Measurements from ENCODE around the gene YJEFN3.

YJEFN3 gene

GRCh38 chr19:19529783-19530422 is 1.2 kb downstream of the YJEFN3 start:
- peaks cover 43% of the 10 kb centered on the region for H3K36me3 ChIP-seq
- no peak overlapping the region for H3K4me3 ChIP-seq (ENCODE audit: low read depth in 1 of 2, low read length in 1 of 2)
- H3K9me3 ChIP-seq = no peaks in the 10 kb centered on the region
- H3K27me3 ChIP-seq = no peaks in the 10 kb centered on the region
- no peak overlapping the region for H3K27ac ChIP-seq
- no peak for TF ChIP-seq CTCF (IDR thresholded peaks at IDR 0.05)
- peaks cover 0 to 8% of the 10 kb centered on the region in 2 experiments for H3K4me1 ChIP-seq (ENCODE audit: control insufficient read depth in 1 of 2, insufficient read depth in 1 of 2, low read depth in 1 of 2, low read length in 1 of 2)

- peaks cover 0 to 8% of the 10 kb centered on the region in 2 experiments for H3K4me1 ChIP-seq (ENCODE audit: control insufficient read depth in 1 of 2, insufficient read depth in 1 of 2, low read depth in 1 of 2, low read length in 1 of 2)
- H3K27ac ChIP-seq = no peak overlapping the region
- H3K4me3 ChIP-seq (ENCODE audit: low read depth in 1 of 2, low read length in 1 of 2) = no peak overlapping the region
- no peaks in the 10 kb centered on the region for H3K27me3 ChIP-seq
- no peaks in the 10 kb centered on the region for H3K9me3 ChIP-seq
- TF ChIP-seq CTCF (IDR thresholded peaks at IDR 0.05) = no peak
- peaks cover 43% of the 10 kb centered on the region for H3K36me3 ChIP-seq
These were observed 1.7 kb downstream of the YJEFN3 start for GRCh38 chr19:19530423-19530804.

GRCh38 chr19:19530889-19531288 is 2.2 kb downstream of the YJEFN3 start:
- no peak overlapping the region for H3K4me3 ChIP-seq (ENCODE audit: low read depth in 1 of 2, low read length in 1 of 2)
- no peaks in the 10 kb centered on the region for H3K9me3 ChIP-seq

GRCh38 chr19:19531951-19532805 is 3.5 kb downstream of the YJEFN3 start:
- Histone ChIP-seq H3K36me3 (peaks cover 32% of the 10 kb centered on the region), H3K4me3 (ENCODE audit: low read depth in 1 of 2, low read length in 1 of 2) (no peak overlapping the region), H3K4me1 (ENCODE audit: control insufficient read depth in 1 of 2, insufficient read depth in 1 of 2, low read depth in 1 of 2, low read length in 1 of 2) (peaks cover 0 to 8% of the 10 kb centered on the region in 2 experiments), H3K27ac (no peak overlapping the region), H3K9me3 (no peaks in the 10 kb centered on the region), H3K27me3 (peaks cover 10% of the 10 kb centered on the region)
- TF ChIP-seq CTCF (IDR thresholded peaks at IDR 0.05) = peak; percentile 91

More at GRCh38 chr19:19530889-19531288, 2.2 kb downstream of the YJEFN3 start:
- Histone ChIP-seq H3K27me3 (no peaks in the 10 kb centered on the region), H3K36me3 (peaks cover 43% of the 10 kb centered on the region), H3K27ac (no peak overlapping the region), H3K4me1 (ENCODE audit: control insufficient read depth in 1 of 2, insufficient read depth in 1 of 2, low read depth in 1 of 2, low read length in 1 of 2) (peaks cover 0 to 8% of the 10 kb centered on the region in 2 experiments)
- TF ChIP-seq CTCF (IDR thresholded peaks at IDR 0.05) = no peak

GRCh38 chr19:19532806-19533701 is 4.3 kb downstream of the YJEFN3 start:
- Histone ChIP-seq H3K27ac (no peak overlapping the region), H3K4me3 (ENCODE audit: low read depth in 1 of 2, low read length in 1 of 2) (no peak overlapping the region), H3K27me3 (peaks cover 19% of the 10 kb centered on the region), H3K4me1 (ENCODE audit: control insufficient read depth in 1 of 2, insufficient read depth in 1 of 2, low read depth in 1 of 2, low read length in 1 of 2) (peaks cover 4 to 9% of the 10 kb centered on the region in 2 experiments), H3K9me3 (no peaks in the 10 kb centered on the region), H3K36me3 (peaks cover 23% of the 10 kb centered on the region)
- TF ChIP-seq CTCF (IDR thresholded peaks at IDR 0.05) = no peak

All from neutrophil (primary cell).